H9 (cell line): ENCODE results near the gene PARD3. TPM values are rescaled to one million over a fixed set of nuclear protein-coding genes. Genes with fewer than 3 reads are reported as not detected.

ENCODE experiments used
- DNase-seq: peaks from one replicate; pipeline ENCODE4 v3.0.0-alpha.2; 2017
- H2AFZ ChIP-seq: one replicate; pipeline ENCODE4 v1.6.1; 2013; ENCODE audit warnings: mild to moderate bottlenecking, low read length, control low read depth, moderate library complexity
- H2AK5ac ChIP-seq: 2 replicates; pipeline ENCODE4 v1.6.1; 2013; ENCODE audit warnings: low read length, control low read depth, mixed read lengths; ENCODE audit not compliant: insufficient read length
- H2BK120ac ChIP-seq: one replicate; pipeline ENCODE4 v1.6.1; 2013; ENCODE audit warnings: low read depth, mild to moderate bottlenecking, low read length, control low read depth, inconsistent platforms; ENCODE audit not compliant: poor library complexity, severe bottlenecking
- H2BK12ac ChIP-seq: 2 replicates; pipeline ENCODE4 v1.6.1; 2013; ENCODE audit warnings: low read length, control low read depth, mixed read lengths, low read depth; ENCODE audit not compliant: insufficient read length
- H2BK15ac ChIP-seq: 2 replicates; pipeline ENCODE4 v1.6.1; 2013; ENCODE audit warnings: low read depth, low read length, control low read depth
- H2BK20ac ChIP-seq: one replicate; pipeline ENCODE4 v1.6.1; 2013; ENCODE audit warnings: low read depth, mild to moderate bottlenecking, low read length, control low read depth, inconsistent platforms; ENCODE audit not compliant: poor library complexity, severe bottlenecking
- H2BK5ac ChIP-seq: 2 replicates; pipeline ENCODE4 v1.6.1; 2013; ENCODE audit warnings: low read length, control low read depth, mixed read lengths; ENCODE audit not compliant: insufficient read length
- H3K14ac ChIP-seq: 2 replicates; pipeline ENCODE4 v1.6.1; 2013; ENCODE audit warnings: low read length, control low read depth; ENCODE audit not compliant: insufficient read depth
- H3K18ac ChIP-seq: 2 replicates; pipeline ENCODE4 v1.6.1; 2013; ENCODE audit warnings: low read depth, mild to moderate bottlenecking, mixed read lengths, low read length, control low read depth; ENCODE audit not compliant: insufficient read length
- H3K23ac ChIP-seq: 2 replicates; pipeline ENCODE4 v1.6.1; 2013; ENCODE audit warnings: low read length, control low read depth, mixed read lengths, low read depth; ENCODE audit not compliant: insufficient read length
- H3K23me2 ChIP-seq: 2 replicates; pipeline ENCODE4 v1.6.1; 2013; ENCODE audit warnings: low read depth, mild to moderate bottlenecking, mixed read lengths, low read length, control low read depth; ENCODE audit not compliant: insufficient read length, poor library complexity, severe bottlenecking
- H3K27ac ChIP-seq: 2 replicates; pipeline ENCODE4 v1.5.1; 2013; ENCODE audit warnings: low read length, control low read depth, mixed read lengths, low read depth; ENCODE audit not compliant: insufficient read length
- H3K27me3 ChIP-seq: 2 replicates; pipeline ENCODE4 v1.6.1; 2013; ENCODE audit warnings: low read length, control low read depth, inconsistent platforms; ENCODE audit not compliant: insufficient read depth
- H3K4ac ChIP-seq: 2 replicates; pipeline ENCODE4 v1.6.1; 2013; ENCODE audit warnings: low read depth, mild to moderate bottlenecking, control low read depth, inconsistent platforms, low read length, moderate library complexity
- H3K4me1 ChIP-seq: 2 replicates; pipeline ENCODE4 v1.6.1; 2013; ENCODE audit warnings: low read length, control low read depth, inconsistent platforms; ENCODE audit not compliant: insufficient read depth
- H3K4me2 ChIP-seq: 2 replicates; pipeline ENCODE4 v1.6.1; 2013; ENCODE audit warnings: low read length, control low read depth, mixed read lengths; ENCODE audit not compliant: insufficient read length, insufficient read depth
- H3K56ac ChIP-seq: 2 replicates; pipeline ENCODE4 v1.6.1; 2013; ENCODE audit warnings: low read depth, mild to moderate bottlenecking, mixed read lengths, low read length, control low read depth; ENCODE audit not compliant: insufficient read length
- H3K79me1 ChIP-seq: 2 replicates; pipeline ENCODE4 v1.6.1; 2013; ENCODE audit warnings: low read depth, mild to moderate bottlenecking, moderate library complexity, low read length, control low read depth, inconsistent platforms; ENCODE audit not compliant: insufficient read depth, poor library complexity, severe bottlenecking
- H3K79me2 ChIP-seq: 2 replicates; pipeline ENCODE4 v1.6.1; 2013; ENCODE audit warnings: low read length, control low read depth, inconsistent platforms; ENCODE audit not compliant: insufficient read depth
- H3K9ac ChIP-seq: 2 replicates; pipeline ENCODE4 v1.6.1; 2013; ENCODE audit warnings: low read length, control low read depth, mixed read lengths; ENCODE audit not compliant: insufficient read length; ENCODE audit errors: extremely low read depth
- H3K9me3 ChIP-seq: one replicate; pipeline ENCODE4 v1.6.1; 2013; ENCODE audit warnings: low read depth, low read length, inconsistent platforms; ENCODE audit not compliant: control insufficient read depth
- H3T11ph ChIP-seq: one replicate; pipeline ENCODE4 v1.6.1; 2013; ENCODE audit warnings: mild to moderate bottlenecking, low read length, control low read depth, inconsistent platforms
- H4K20me1 ChIP-seq: one replicate; pipeline ENCODE4 v1.6.1; 2013; ENCODE audit not compliant: control insufficient read depth, insufficient read length, insufficient read depth
- H4K5ac ChIP-seq: 2 replicates; pipeline ENCODE4 v1.6.1; 2013; ENCODE audit warnings: low read depth, mild to moderate bottlenecking, mixed read lengths, low read length, control low read depth; ENCODE audit not compliant: insufficient read length
- H4K8ac ChIP-seq: replicated peaks from 2 replicates; pipeline ENCODE4 v1.6.1; 2013; ENCODE audit warnings: low read length, control low read depth, mixed read lengths, low read depth; ENCODE audit not compliant: insufficient read length
- H4K91ac ChIP-seq: 2 replicates; pipeline ENCODE4 v1.6.1; 2013; ENCODE audit warnings: low read depth, mild to moderate bottlenecking, moderate library complexity, mixed read lengths, low read length, control low read depth; ENCODE audit not compliant: insufficient read length
- H3K27ac Mint-ChIP-seq, 3 experiments: 2 replicates in 2 of 3; 3 replicates in 1 of 3; pipeline ENCODE4 v1.8.0; 2020 to 2021; ENCODE audit warnings: mixed read lengths in 3 of 3, mild to moderate bottlenecking in 1 of 3, moderate library complexity in 1 of 3
- H3K27me3 Mint-ChIP-seq: 2 replicates; pipeline ENCODE4 v1.8.0; 2021; ENCODE audit warnings: low read depth, mild to moderate bottlenecking, moderate library complexity, mixed read lengths
- H3K36me3 Mint-ChIP-seq, 3 experiments: 2 replicates in 2 of 3; 3 replicates in 1 of 3; pipeline ENCODE4 v1.8.0; 2020 to 2021; ENCODE audit warnings: low read depth in 3 of 3, mixed read lengths in 3 of 3; ENCODE audit not compliant: insufficient read depth in 1 of 3
- H3K4me1 Mint-ChIP-seq, 2 experiments: 2 replicates each; pipeline ENCODE4 v1.8.0; 2020; ENCODE audit warnings: mixed read lengths in 2 of 2
- H3K4me3 Mint-ChIP-seq, 2 experiments: 2 replicates in 1 of 2; 3 replicates in 1 of 2; pipeline ENCODE4 v1.8.0; 2020 to 2021; ENCODE audit warnings: mild to moderate bottlenecking in 2 of 2, mixed read lengths in 2 of 2, moderate library complexity in 1 of 2
- H3K9me3 Mint-ChIP-seq, 2 experiments: 2 replicates in 1 of 2; 3 replicates in 1 of 2; pipeline ENCODE4 v1.8.0; 2020; ENCODE audit warnings: mild to moderate bottlenecking in 2 of 2, mixed read lengths in 2 of 2, moderate library complexity in 1 of 2
- WGBS: extraction: QIAGEN DNeasy Blood & Tissue Kit; methylation state at CpG from one replicate; pipeline ENCODE4 v1.1.7; 2013; ENCODE audit warnings: missing lambda C conversion rate, low lambda C conversion rate, mixed read lengths; ENCODE audit not compliant: insufficient read length; ENCODE audit errors: extremely low coverage; 5-methylcytosine and 5-hydroxymethylcytosine counted together
- total RNA-seq: library from RNA; stranded (reverse); gene quantifications from 2 replicates; pipeline ENCODE4 v1.2.1, GENCODE V29; 2021
- TF ChIP-seq, protein P1 (sequence below): fragments of 200-600 bp; sonication (generic); conservative IDR thresholded peaks from 3 replicates; pipeline ENCODE4 v1.8.0; 2021; ENCODE audit warnings: antibody characterized with exemption, mild to moderate bottlenecking

PARD3 gene
- total RNA-seq, 1 experiment from 2014 or later = 44.7 TPM

DNA sequence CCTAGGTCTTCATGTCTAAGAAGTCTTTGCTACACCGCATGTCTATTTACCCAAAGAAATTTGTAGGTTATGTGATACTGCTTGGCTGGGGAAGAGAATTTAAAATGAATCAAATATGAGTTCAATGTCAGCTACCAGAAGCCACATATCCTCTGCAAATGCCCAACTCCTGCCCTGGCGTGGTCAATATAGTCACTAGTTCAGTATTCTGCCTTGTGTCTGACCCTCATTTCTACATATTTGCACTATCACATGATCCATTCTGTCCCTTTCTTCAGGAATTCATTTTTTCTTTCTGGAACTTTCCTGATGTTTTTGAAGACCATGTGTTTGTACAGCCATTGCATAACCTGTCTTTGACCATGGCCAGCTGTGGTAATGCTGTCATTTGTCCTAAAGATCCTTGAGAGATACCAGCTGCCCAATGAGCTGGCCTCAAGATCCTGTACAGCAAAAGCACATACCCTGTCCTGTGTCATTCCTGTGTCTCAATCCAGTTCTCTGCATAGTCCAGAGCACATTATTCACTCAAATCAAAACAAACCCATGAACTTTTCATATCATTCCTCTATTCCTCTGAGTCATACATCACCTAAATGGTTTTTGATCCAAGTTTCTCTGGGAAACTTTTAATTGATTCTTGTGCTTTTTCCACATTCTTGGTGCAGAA, 524.5 kb downstream of the PARD3 start:
- TF ChIP-seq, protein P1, sequence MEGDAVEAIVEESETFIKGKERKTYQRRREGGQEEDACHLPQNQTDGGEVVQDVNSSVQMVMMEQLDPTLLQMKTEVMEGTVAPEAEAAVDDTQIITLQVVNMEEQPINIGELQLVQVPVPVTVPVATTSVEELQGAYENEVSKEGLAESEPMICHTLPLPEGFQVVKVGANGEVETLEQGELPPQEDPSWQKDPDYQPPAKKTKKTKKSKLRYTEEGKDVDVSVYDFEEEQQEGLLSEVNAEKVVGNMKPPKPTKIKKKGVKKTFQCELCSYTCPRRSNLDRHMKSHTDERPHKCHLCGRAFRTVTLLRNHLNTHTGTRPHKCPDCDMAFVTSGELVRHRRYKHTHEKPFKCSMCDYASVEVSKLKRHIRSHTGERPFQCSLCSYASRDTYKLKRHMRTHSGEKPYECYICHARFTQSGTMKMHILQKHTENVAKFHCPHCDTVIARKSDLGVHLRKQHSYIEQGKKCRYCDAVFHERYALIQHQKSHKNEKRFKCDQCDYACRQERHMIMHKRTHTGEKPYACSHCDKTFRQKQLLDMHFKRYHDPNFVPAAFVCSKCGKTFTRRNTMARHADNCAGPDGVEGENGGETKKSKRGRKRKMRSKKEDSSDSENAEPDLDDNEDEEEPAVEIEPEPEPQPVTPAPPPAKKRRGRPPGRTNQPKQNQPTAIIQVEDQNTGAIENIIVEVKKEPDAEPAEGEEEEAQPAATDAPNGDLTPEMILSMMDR = no peak
- no peak for DNase-seq
- H2BK120ac ChIP-seq = no peak overlapping the region
- H2BK12ac ChIP-seq = no peak overlapping the region
- H3K27ac Mint-ChIP-seq = no peak overlapping the region
- H3K9ac ChIP-seq = no peak overlapping the region
- no peak overlapping the region for H2BK5ac ChIP-seq
- H3K9me3 ChIP-seq = no peaks in the 10 kb centered on the region
- H3K9me3 Mint-ChIP-seq = no peaks in the 10 kb centered on the region
- H3K79me1 ChIP-seq = no peaks in the 10 kb centered on the region
- peaks cover 6% of the 10 kb centered on the region; the same call in 1 of the 2 replicates for H3K4me1 ChIP-seq
- H4K91ac ChIP-seq = no peak overlapping the region
- H3K27me3 Mint-ChIP-seq = no peaks in the 10 kb centered on the region
- no peak overlapping the region for H3K4me2 ChIP-seq
- H3K23ac ChIP-seq = no peak overlapping the region
- H3K4me1 Mint-ChIP-seq = peaks cover 21 to 27% of the 10 kb centered on the region in 2 experiments
- H3K23me2 ChIP-seq = no peaks in the 10 kb centered on the region
- no peak overlapping the region for H3K4ac ChIP-seq
- H3K4me3 Mint-ChIP-seq = no peak overlapping the region
- H3T11ph ChIP-seq = no peak overlapping the region
- H2AK5ac ChIP-seq = no peak overlapping the region
- H4K20me1 ChIP-seq = no peaks in the 10 kb centered on the region
- no peak overlapping the region for H3K27ac ChIP-seq
- no peaks in the 10 kb centered on the region for H3K36me3 Mint-ChIP-seq
- no peak overlapping the region for H2BK15ac ChIP-seq
- no peak overlapping the region for H3K56ac ChIP-seq
- no peak overlapping the region for H2AFZ ChIP-seq
- no peak overlapping the region for H3K18ac ChIP-seq
- no peak overlapping the region for H3K14ac ChIP-seq
- H4K5ac ChIP-seq = no peak overlapping the region
- H2BK20ac ChIP-seq = no peak overlapping the region
- H3K79me2 ChIP-seq = no peaks in the 10 kb centered on the region
- no CpG with 5 or more reads among the region's 2 CpGs for WGBS
- H3K27me3 ChIP-seq = no peaks in the 10 kb centered on the region
- no peak overlapping the region for H4K8ac ChIP-seq
